ENCODE data around the gene UCMA.

DNA sequence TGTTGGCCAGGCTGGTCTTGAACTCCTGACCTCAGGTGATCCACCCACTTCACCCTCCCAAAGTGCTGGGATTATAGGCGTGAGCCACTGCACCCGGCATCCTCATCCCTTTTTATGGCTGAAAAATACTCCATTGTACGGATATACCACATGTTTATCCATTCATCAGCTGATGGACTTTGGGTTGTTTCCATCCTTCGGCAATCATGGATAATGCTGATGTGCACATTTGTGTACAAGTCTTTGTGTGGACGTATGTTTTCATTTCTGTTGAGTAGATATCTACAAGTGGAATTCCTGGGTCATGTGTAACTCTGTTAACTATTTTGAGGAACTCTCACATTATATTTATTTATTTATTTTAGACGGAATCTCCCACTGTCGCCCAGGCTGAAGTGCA is 5.7 kb upstream of the UCMA start:
- TF ChIP-seq, protein P1, sequence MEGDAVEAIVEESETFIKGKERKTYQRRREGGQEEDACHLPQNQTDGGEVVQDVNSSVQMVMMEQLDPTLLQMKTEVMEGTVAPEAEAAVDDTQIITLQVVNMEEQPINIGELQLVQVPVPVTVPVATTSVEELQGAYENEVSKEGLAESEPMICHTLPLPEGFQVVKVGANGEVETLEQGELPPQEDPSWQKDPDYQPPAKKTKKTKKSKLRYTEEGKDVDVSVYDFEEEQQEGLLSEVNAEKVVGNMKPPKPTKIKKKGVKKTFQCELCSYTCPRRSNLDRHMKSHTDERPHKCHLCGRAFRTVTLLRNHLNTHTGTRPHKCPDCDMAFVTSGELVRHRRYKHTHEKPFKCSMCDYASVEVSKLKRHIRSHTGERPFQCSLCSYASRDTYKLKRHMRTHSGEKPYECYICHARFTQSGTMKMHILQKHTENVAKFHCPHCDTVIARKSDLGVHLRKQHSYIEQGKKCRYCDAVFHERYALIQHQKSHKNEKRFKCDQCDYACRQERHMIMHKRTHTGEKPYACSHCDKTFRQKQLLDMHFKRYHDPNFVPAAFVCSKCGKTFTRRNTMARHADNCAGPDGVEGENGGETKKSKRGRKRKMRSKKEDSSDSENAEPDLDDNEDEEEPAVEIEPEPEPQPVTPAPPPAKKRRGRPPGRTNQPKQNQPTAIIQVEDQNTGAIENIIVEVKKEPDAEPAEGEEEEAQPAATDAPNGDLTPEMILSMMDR (IDR thresholded peaks at IDR 0.05; ENCODE audit: borderline replicate concordance, extremely low read depth, low read length, poor library complexity, severe bottlenecking), result no peak
- TF ChIP-seq EZH2 (IDR thresholded peaks at IDR 0.05; ENCODE audit: borderline replicate concordance, low read depth, low read length, severe bottlenecking), result no peak

All from DND-41 (cell line).